GM12878 (cell line): ENCODE measurements around the gene CDH20. TPM values are rescaled to one million over a fixed set of nuclear protein-coding genes. Genes with fewer than 3 reads are reported as not detected.

Experiments
- ATAC-seq: fragments of 200-7000 bp; cut with Tn5 transposase; 3 replicates; pipeline ENCODE4 v1.9.1; 2020; ENCODE audit warnings: mild to moderate bottlenecking, moderate library complexity
- BruUV-seq: library from RNA; stranded (reverse); fragments of 400-500 nt; replicated peaks from 2 replicates; lab custom pipeline; 2021; lab: Mats Ljungman, UMichigan
- CTCF ChIA-PET: fragments of 300-600 bp; sonication (Branson Sonifier 250); formaldehyde crosslinking; extraction: SDS; loops from one replicate; lab custom pipeline; 2021; ENCODE audit warnings: inconsistent platforms; lab: Yijun Ruan, JAX
- POLR2A ChIA-PET: fragments of 350-600 bp; formaldehyde crosslinking; extraction: SDS; loops from one replicate; lab custom pipeline; 2021; ENCODE audit warnings: inconsistent platforms; lab: Charles Lee
- RAD21 ChIA-PET: fragments of 300-600 bp; sonication (Branson Sonifier 250); formaldehyde crosslinking; loops from one replicate; lab custom pipeline; 2023; ENCODE audit warnings: antibody characterized with exemption; ENCODE audit not compliant: unreplicated experiment; lab: Charles Lee
- SMC1A ChIA-PET: fragments of 300-600 bp; sonication (Branson Sonifier 250); formaldehyde crosslinking; loops from one replicate; lab custom pipeline; 2023; ENCODE audit not compliant: unreplicated experiment, uncharacterized antibody; lab: Charles Lee
- DNase-seq: peaks from one replicate; pipeline ENCODE4 v3.0.0-alpha.2; 2011; ENCODE audit warnings: low read depth, low spot score
- FAIRE-seq: peaks from 3 replicates; lab custom pipeline; 2011; peaks lifted over from hg19 to GRCh38; lab: Jason Lieb, UNC
- H2AFZ ChIP-seq: 2 replicates; pipeline ENCODE4 v1.6.0; 2011; ENCODE audit warnings: low read depth, low read length, control low read depth; ENCODE audit not compliant: control insufficient read depth
- H3K27ac ChIP-seq: 2 replicates; pipeline ENCODE4 v1.5.1; 2011; ENCODE audit warnings: control low read depth; ENCODE audit not compliant: control insufficient read depth, insufficient read depth
- H3K27me3 ChIP-seq, 2 experiments: replicated peaks in 1 of 2; 2 replicates each; pipeline versions ENCODE4 v1.6.0 to v1.6.1; 2011; ENCODE audit warnings: low read length in 1 of 2; ENCODE audit not compliant: control insufficient read depth in 2 of 2, insufficient read depth in 2 of 2
- H3K36me3 ChIP-seq, 2 experiments: 2 replicates each; pipeline ENCODE4 v1.5.1; 2011; ENCODE audit warnings: low read length in 1 of 2; ENCODE audit not compliant: control insufficient read depth in 2 of 2, insufficient read depth in 2 of 2
- H3K4me1 ChIP-seq: 2 replicates; pipeline ENCODE4 v1.6.1; 2011; ENCODE audit warnings: mild to moderate bottlenecking, low read length, moderate library complexity, mixed read lengths; ENCODE audit not compliant: control insufficient read depth, insufficient read depth
- H3K4me2 ChIP-seq: 2 replicates; pipeline ENCODE4 v1.6.0; 2011; ENCODE audit warnings: control low read depth; ENCODE audit not compliant: control insufficient read depth, insufficient read depth
- H3K4me3 ChIP-seq: fragments of 200-600 bp; sonication (generic); 2 replicates; pipeline ENCODE4 v1.5.1; 2016
- H3K79me2 ChIP-seq: 2 replicates; pipeline ENCODE4 v1.6.0; 2011; ENCODE audit warnings: low read length; ENCODE audit not compliant: control insufficient read depth, insufficient read depth
- H3K9ac ChIP-seq: 2 replicates; pipeline ENCODE4 v1.8.0; 2011; ENCODE audit warnings: low read length, control low read depth, mixed read lengths; ENCODE audit not compliant: control insufficient read depth, insufficient read depth
- H3K9me3 ChIP-seq: replicated peaks from 3 replicates; pipeline ENCODE4 v1.5.1; 2011; ENCODE audit warnings: mild to moderate bottlenecking, low read length; ENCODE audit not compliant: control insufficient read depth, insufficient read depth
- H4K20me1 ChIP-seq: 2 replicates; pipeline ENCODE4 v1.6.0; 2011; ENCODE audit not compliant: control insufficient read depth, insufficient read depth
- CEBPZ ChIP-seq: fragments of 150-350 bp; IDR thresholded peaks from 2 replicates; pipeline ENCODE4 v1.6.1; 2016; ENCODE audit warnings: low read depth, low read length
- EGR1 ChIP-seq, 2 experiments: IDR thresholded peaks; 1 replicate in 1 of 2; 2 replicates in 1 of 2; pipeline ENCODE4 v1.6.1; 2011 to 2012; ENCODE audit warnings: low read depth in 2 of 2, low read length in 2 of 2, borderline replicate concordance in 1 of 2, mild to moderate bottlenecking in 1 of 2, moderate library complexity in 1 of 2
- GABPA ChIP-seq: IDR thresholded peaks from 2 replicates; pipeline ENCODE4 v1.6.1; 2014; ENCODE audit warnings: antibody characterized with exemption, low read depth, mild to moderate bottlenecking, inconsistent platforms
- HDGF ChIP-seq: fragments of 450-650 bp; IDR thresholded peaks from 2 replicates; pipeline ENCODE4 v1.6.1; 2016; ENCODE audit warnings: antibody characterized with exemption
- KAT2A ChIP-seq: conservative IDR thresholded peaks from 2 replicates; pipeline ENCODE4 v1.6.1; 2011; ENCODE audit warnings: low read depth, low read length; ENCODE audit not compliant: control insufficient read depth
- MAX ChIP-seq: IDR thresholded peaks from 2 replicates; pipeline ENCODE4 v1.6.1; 2012; ENCODE audit warnings: low read depth, low read length, improper control_type of control experiment
- MTA3 ChIP-seq: IDR thresholded peaks from 2 replicates; pipeline ENCODE4 v1.6.1; 2012; ENCODE audit warnings: low read length, inconsistent platforms, borderline replicate concordance
- YBX1 ChIP-seq: fragments of 450-650 bp; IDR thresholded peaks from 2 replicates; pipeline ENCODE4 v1.6.1; 2016; ENCODE audit warnings: antibody characterized with exemption
- WGBS: methylation state at CpG from one replicate; pipeline ENCODE4 v1.1.6; 2016; ENCODE audit warnings: low lambda C conversion rate; ENCODE audit not compliant: insufficient replicate concordance, insufficient coverage; ENCODE audit errors: missing lambda C conversion rate; 5-methylcytosine and 5-hydroxymethylcytosine counted together
- in situ Hi-C: fragments of 300-500 bp; cut with MboI; formaldehyde crosslinking; loops from 9 replicates; pipeline ENCODE4 v1.14.3; 2018; ENCODE audit warnings: mixed read lengths
- intact Hi-C: fragments of 100-400 bp; cut with micrococcal nuclease; formaldehyde crosslinking; loops from one replicate; pipeline ENCODE4 v1.14.2; 2022; ENCODE audit not compliant: unreplicated experiment
- polyA plus RNA-seq, 11 experiments: library from polyadenylated mRNA; depleted of rRNA in 4 of 11; unstranded in 6 of 11; stranded (reverse) in 5 of 11; fragments of >200 nt; fragmentation: Nextera tagmentation in 4 of 11; fragmentation: Illumina TruSeq in 1 of 11; extraction: Ambion mirVana in 4 of 11; extraction: Trizol in 1 of 11; gene quantifications; 1 replicate in 1 of 11; 2 replicates in 10 of 11; pipeline versions ENCODE4 v1.2.1 to v1.2.3, GENCODE V29; 2011 to 2016; ENCODE audit warnings: inconsistent platforms in 2 of 11, missing spikeins in 2 of 11, low read depth in 1 of 11
- total RNA-seq, 4 experiments: library from RNA; depleted of rRNA in 3 of 4; stranded (reverse); fragments of >200 nt in 3 of 4; fragmentation: Illumina TruSeq in 1 of 4; extraction: Trizol in 1 of 4; gene quantifications; 2 replicates each; pipeline versions ENCODE4 v1.2.1 to v1.2.3, GENCODE V29; 2013 to 2021
- TF ChIP-seq, protein P1 (sequence below): fragments of 450-650 bp; IDR thresholded peaks from 2 replicates; pipeline ENCODE4 v1.6.1; 2017; ENCODE audit warnings: mild to moderate bottlenecking
- TF ChIP-seq, protein P2 (sequence below): fragments of 450-650 bp; IDR thresholded peaks from 2 replicates; pipeline ENCODE4 v1.6.1; 2017; ENCODE audit warnings: borderline replicate concordance
- TF ChIP-seq, protein P3 (sequence below): IDR thresholded peaks from 2 replicates; pipeline ENCODE4 v1.6.1; 2011; ENCODE audit warnings: low read depth, mild to moderate bottlenecking, low read length, moderate library complexity, borderline replicate concordance; ENCODE audit errors: extremely low read depth

CDH20 gene
- total and polyA plus RNA-seq, 10 of the 15 experiments (the other 5 are each of a cell fraction or from before 2014, with no cell fraction given) = not detected

- ChIA-PET CTCF (no interaction called here), RAD21 (no interaction called here), POLR2A (no interaction called here), SMC1A (no interaction called here)
- Histone ChIP-seq H3K27ac (no peak overlapping the region), H3K4me1 (no peaks in the 10 kb centered on the region), H3K4me2 (no peak overlapping the region), H3K79me2 (no peaks in the 10 kb centered on the region), H3K9me3 (no peaks in the 10 kb centered on the region), H3K36me3 (no peaks in the 10 kb centered on the region), H4K20me1 (no peaks in the 10 kb centered on the region), H3K9ac (no peak overlapping the region), H3K4me3 (no peak overlapping the region), H3K27me3 (no peaks in the 10 kb centered on the region), H2AFZ (no peak overlapping the region)
- ATAC-seq = no peak
- WGBS = 50% methylated on average over 1 of the region's 1 CpG
- in situ Hi-C loops = no loop called here
- no peak for FAIRE-seq
- no peak for DNase-seq
- no peak for TF ChIP-seq HDGF
- TF ChIP-seq MAX = no peak
- TF ChIP-seq YBX1 = no peak
- TF ChIP-seq MTA3 = no peak
- TF ChIP-seq, protein P1, sequence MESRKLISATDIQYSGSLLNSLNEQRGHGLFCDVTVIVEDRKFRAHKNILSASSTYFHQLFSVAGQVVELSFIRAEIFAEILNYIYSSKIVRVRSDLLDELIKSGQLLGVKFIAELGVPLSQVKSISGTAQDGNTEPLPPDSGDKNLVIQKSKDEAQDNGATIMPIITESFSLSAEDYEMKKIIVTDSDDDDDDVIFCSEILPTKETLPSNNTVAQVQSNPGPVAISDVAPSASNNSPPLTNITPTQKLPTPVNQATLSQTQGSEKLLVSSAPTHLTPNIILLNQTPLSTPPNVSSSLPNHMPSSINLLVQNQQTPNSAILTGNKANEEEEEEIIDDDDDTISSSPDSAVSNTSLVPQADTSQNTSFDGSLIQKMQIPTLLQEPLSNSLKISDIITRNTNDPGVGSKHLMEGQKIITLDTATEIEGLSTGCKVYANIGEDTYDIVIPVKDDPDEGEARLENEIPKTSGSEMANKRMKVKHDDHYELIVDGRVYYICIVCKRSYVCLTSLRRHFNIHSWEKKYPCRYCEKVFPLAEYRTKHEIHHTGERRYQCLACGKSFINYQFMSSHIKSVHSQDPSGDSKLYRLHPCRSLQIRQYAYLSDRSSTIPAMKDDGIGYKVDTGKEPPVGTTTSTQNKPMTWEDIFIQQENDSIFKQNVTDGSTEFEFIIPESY = no peak
- TF ChIP-seq, protein P2, sequence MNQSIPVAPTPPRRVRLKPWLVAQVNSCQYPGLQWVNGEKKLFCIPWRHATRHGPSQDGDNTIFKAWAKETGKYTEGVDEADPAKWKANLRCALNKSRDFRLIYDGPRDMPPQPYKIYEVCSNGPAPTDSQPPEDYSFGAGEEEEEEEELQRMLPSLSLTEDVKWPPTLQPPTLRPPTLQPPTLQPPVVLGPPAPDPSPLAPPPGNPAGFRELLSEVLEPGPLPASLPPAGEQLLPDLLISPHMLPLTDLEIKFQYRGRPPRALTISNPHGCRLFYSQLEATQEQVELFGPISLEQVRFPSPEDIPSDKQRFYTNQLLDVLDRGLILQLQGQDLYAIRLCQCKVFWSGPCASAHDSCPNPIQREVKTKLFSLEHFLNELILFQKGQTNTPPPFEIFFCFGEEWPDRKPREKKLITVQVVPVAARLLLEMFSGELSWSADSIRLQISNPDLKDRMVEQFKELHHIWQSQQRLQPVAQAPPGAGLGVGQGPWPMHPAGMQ = no peak
- TF ChIP-seq CEBPZ = no peak
- TF ChIP-seq EGR1 (IDR thresholded peaks at IDR 0.05; ENCODE audit: borderline replicate concordance in 1 of 2, low read depth in 2 of 2, low read length in 2 of 2) = no peak
- TF ChIP-seq, protein P3, sequence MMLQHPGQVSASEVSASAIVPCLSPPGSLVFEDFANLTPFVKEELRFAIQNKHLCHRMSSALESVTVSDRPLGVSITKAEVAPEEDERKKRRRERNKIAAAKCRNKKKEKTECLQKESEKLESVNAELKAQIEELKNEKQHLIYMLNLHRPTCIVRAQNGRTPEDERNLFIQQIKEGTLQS = no peak
- no peak for TF ChIP-seq KAT2A
- no peak for TF ChIP-seq GABPA
- BruUV-seq = no TSS peak
- intact Hi-C loops = no loop called here
Measured at GRCh38 chr18:61413396-61413795, 80.2 kb downstream of the CDH20 start.
